Fibroblast of mammary gland (primary cell): Measurements from ENCODE around the gene FMNL1.

Experiments
- DNase-seq: peaks from one replicate; pipeline ENCODE4 v3.0.0-alpha.2; 2010; ENCODE audit warnings: low read depth
- H3K4me3 ChIP-seq: 2 replicates; pipeline ENCODE4 v1.5.1; 2011; ENCODE audit warnings: low read depth, mild to moderate bottlenecking, low read length, moderate library complexity; ENCODE audit not compliant: control insufficient read depth
- TF ChIP-seq, protein P1 (sequence below): conservative IDR thresholded peaks from 2 replicates; pipeline ENCODE4 v1.5.1; 2011; ENCODE audit warnings: low read depth, low read length, inconsistent platforms; ENCODE audit not compliant: control insufficient read depth, insufficient read depth

The FMNL1 gene

DNA sequence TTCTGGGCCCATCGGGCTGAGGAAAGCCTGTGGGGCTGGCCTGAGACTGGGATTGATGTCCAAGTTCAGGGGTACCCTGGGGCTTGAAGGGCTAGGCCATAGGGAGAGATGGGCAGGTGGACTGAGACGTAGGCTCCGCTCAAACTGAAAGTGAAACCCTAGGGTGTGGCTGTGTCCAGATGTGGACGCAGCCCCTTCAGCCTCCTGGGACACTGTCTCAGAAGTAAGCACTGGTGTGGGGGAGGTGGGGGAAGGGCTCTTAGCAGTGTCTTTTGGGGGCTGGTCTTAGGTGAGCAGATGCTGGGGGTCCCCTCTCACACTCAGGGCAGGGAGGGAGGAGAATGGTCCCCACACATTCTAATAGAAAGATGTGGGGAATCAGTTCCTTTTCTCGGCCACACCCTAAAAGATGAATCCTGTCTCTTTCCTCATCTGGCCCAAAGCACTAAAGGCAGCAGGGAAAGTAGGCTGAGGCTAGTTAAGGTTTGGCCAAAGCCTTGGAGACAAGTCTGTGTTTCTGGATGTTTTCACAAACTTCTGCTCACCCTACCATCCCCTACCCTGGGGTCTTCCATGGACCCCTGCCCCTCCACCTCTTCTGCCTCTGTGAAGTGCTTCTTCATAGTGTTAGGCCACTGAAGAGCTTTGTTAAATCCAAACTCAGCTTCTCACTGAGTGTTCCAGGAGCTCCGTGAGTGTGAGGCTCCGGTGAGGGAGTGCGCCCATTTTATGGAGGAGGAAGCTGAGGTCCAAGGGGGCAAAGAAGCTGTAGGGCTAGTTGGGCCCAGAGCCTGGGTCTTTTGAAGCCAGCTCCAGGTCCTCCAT lies 5.6 kb downstream of the FMNL1 start:
- TF ChIP-seq, protein P1, sequence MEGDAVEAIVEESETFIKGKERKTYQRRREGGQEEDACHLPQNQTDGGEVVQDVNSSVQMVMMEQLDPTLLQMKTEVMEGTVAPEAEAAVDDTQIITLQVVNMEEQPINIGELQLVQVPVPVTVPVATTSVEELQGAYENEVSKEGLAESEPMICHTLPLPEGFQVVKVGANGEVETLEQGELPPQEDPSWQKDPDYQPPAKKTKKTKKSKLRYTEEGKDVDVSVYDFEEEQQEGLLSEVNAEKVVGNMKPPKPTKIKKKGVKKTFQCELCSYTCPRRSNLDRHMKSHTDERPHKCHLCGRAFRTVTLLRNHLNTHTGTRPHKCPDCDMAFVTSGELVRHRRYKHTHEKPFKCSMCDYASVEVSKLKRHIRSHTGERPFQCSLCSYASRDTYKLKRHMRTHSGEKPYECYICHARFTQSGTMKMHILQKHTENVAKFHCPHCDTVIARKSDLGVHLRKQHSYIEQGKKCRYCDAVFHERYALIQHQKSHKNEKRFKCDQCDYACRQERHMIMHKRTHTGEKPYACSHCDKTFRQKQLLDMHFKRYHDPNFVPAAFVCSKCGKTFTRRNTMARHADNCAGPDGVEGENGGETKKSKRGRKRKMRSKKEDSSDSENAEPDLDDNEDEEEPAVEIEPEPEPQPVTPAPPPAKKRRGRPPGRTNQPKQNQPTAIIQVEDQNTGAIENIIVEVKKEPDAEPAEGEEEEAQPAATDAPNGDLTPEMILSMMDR: no peak
- DNase-seq: peak; percentile 29
- no peak overlapping the region for H3K4me3 ChIP-seq

DNA sequence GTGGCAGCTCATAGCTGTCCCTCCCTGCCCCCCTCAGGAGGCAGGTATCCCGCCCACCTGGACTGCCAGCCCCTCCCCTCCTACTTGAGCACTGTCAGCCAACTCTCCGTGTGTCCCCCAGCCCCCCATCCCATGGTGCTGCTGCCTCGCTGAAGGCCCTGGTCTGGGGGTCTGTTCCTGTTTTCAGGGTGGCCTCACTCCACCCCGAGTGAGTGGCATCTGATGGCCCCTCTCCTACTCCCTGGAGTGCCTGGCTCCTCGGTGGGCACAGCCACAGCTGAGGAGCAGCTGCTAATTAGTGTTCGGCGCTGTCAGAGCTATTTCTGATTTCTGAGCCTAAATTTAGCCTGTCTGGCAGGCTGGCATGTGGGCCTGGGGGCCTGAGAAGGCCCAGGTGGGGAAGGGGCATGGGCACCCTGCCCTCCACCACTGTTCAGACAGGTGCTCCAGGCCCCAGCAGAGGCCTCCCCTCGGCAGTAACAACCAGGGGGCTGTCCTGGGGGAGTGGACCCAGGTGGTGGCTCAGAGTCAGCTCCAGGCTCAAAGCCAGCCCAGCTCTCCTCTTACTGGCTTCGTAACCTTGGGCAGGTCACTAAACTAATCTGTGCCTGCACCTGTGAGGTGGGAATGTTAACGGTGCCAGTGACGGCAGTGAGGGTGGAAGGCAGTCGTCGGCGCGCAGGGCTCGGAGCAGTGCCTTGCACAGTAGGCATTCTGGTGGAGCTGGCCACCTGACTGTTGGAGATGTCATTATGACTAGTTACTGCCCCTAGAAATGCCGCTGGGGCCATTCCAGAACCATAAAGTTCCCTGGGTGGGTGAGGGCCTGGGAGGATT lies 6.5 kb downstream of the FMNL1 start:
- TF ChIP-seq, protein P1: no peak
- H3K4me3 ChIP-seq: no peak overlapping the region
- no peak for DNase-seq

DNA sequence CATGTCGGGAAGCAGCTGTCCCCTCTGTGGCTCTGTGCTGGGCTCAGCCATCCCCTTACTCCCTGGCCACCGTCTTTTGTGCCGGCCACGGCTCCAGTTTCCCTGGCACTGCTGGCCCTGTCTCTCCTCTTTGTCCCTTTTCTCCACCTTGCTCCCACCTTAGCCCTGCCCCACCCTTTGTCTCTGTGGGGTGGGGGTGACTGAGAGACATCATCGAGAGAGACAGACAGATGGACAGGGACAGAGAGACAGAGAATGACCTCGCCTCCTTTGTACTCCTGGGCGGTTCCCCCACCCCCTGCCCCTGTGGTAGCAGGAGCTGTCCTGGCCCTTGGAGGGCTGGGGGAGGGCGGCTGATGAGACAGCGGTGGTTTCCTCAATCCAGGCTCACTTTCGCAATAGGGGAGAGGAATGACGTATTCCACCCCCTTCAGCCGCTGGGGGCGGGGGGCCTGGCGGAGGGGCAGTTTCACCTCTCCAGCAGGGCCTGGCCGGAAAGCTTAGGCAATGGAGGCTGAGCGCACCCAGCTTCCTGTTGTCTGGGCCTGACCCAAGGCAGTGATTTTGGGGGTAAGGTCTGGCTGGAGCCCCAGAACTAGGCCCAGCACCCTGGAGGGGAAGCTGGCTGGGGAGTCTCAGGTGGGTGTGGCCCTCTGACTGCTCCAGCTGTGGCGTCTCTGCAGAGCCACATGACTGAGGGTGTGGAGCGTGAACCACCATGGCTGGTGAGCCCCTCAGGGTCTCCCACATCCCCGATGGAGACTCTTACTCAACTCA lies 7.3 kb downstream of the FMNL1 start:
- no peak overlapping the region for H3K4me3 ChIP-seq
- TF ChIP-seq, protein P1: no peak
- peak; percentile 94 for DNase-seq

DNA sequence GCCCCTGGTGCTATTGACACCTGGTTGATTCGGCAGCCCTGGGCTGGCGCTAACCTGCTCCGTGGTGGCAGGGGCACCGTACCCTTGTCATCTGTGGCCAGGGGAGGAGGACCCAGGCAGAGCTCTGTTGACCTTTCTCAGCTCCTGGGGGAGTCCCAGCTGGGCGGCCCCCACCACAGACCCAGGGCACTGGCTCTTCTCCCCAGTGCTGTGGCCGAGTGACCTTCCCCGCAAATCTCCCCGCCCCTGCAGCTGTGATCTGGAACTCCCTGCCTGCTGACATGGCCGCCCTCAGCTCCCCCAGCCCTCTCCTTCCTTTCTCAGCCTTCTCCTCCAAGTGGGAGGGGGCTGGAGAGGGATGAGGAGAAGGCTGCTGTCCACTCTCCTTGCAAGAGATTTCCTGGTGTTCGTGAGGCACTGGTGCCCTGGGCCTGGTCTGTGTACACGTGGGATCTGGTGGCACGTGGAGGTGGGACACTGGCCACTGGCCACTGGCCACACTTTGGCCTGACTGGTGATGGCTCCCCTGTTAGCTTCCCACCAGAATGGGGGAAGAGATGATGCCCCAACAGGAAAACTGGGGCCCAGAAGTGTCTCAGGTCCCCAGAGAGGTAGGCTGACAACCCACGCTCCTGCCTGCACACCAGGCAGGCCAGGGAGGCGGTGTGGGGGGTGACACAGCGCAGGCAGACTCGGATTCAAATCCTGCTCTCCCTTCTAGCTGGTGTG lies 8.2 kb downstream of the FMNL1 start:
- H3K4me3 ChIP-seq: no peak overlapping the region
- TF ChIP-seq, protein P1: no peak
- DNase-seq: no peak

DNA sequence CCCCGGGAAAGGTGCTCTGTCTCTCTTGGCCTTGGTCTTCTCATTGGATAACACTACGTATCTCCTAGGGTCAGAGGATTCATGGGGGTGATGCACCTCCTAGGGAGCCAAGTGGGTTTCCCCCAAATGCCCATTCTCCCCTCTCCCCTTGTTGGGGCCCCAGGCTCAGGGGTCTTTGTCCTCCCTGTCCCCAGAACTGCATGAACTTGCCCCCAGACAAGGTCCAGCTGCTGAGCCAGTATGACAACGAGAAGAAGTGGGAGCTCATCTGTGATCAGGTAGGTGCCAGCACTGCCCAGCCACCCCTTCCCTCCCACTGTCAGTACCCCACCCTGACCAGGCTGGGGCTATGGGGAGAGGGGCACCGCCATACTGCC lies 8.7 kb downstream of the FMNL1 start:
- TF ChIP-seq, protein P1: no peak

More for the DNA sequence above, 8.7 kb downstream of the FMNL1 start:
- no peak overlapping the region for H3K4me3 ChIP-seq
- DNase-seq: no peak
